Right lobe of liver (tissue), 6 donors: ENCODE results near the gene KCNMA1. TPM values are rescaled to one million over a fixed set of nuclear protein-coding genes. Genes with fewer than 3 reads are reported as not detected.

Source experiments
- ATAC-seq, 4 donors: fragments of 200-7000 bp; cut with Tn5 transposase; one replicate each; pipeline ENCODE4 v1.9.1; 2020; ENCODE audit warnings: mild to moderate bottlenecking in 4 of 4, moderate library complexity in 4 of 4
- DNase-seq, 3 donors: peaks; one replicate each; pipeline ENCODE4 v3.0.0-alpha.2; 2020
- H3K27ac ChIP-seq, 3 donors: fragments of 200-600 bp; one replicate each; pipeline ENCODE4 v1.8.0; 2022
- H3K27me3 ChIP-seq, 2 donors: fragments of 200-600 bp; one replicate each; pipeline ENCODE4 v1.8.0; 2022
- H3K36me3 ChIP-seq, 4 donors: fragments of 200-600 bp; sonication (generic) in 1 of 4; one replicate each; pipeline versions ENCODE4 v1.5.1 to v1.8.0; 2017 to 2022; ENCODE audit warnings: control low read depth in 1 of 4
- H3K4me1 ChIP-seq, 4 donors: fragments of 200-600 bp; sonication (generic) in 1 of 4; one replicate each; pipeline versions ENCODE4 v1.5.1 to v1.8.0; 2017 to 2022; ENCODE audit warnings: control low read depth in 1 of 4
- H3K4me3 ChIP-seq, 3 donors: fragments of 200-600 bp; one replicate each; pipeline ENCODE4 v1.8.0; 2022
- H3K9me3 ChIP-seq, 4 donors: fragments of 200-600 bp; sonication (generic) in 1 of 4; one replicate each; pipeline versions ENCODE4 v1.5.1 to v1.8.0; 2017 to 2022; ENCODE audit warnings: control low read depth in 1 of 4
- CTCF ChIP-seq, 4 donors: fragments of 200-600 bp in 3 of 4; fragments of 450-650 bp in 1 of 4; IDR thresholded peaks; one replicate each; pipeline versions ENCODE4 v1.5.1 to v1.8.0; 2016 to 2022; ENCODE audit warnings: antibody characterized with exemption in 4 of 4, mild to moderate bottlenecking in 2 of 4
- POLR2A ChIP-seq: fragments of 450-650 bp; IDR thresholded peaks from one replicate; pipeline ENCODE4 v1.6.1; 2017; ENCODE audit warnings: antibody characterized with exemption, mild to moderate bottlenecking
- WGBS: methylation state at CpG from one replicate; pipeline ENCODE4 v1.1.6; 2018; ENCODE audit warnings: low coverage, low lambda C conversion rate; ENCODE audit not compliant: insufficient coverage; ENCODE audit errors: missing lambda C conversion rate; 5-methylcytosine and 5-hydroxymethylcytosine counted together
- intact Hi-C, 2 donors: fragments of 100-400 bp; cut with DNase I; formaldehyde crosslinking; loops; one replicate each; pipeline versions ENCODE4 v1.11.2 to v1.14.1; 2022
- total RNA-seq, 6 experiments: library from RNA; depleted of rRNA in 2 of 6; stranded (reverse); fragments of >200 nt in 2 of 6; fragmentation: NEBNext Ultra II Directional in 3 of 6; extraction: Animal tissue kit (Norgen Biotek cat#: 25700) in 3 of 6; gene quantifications; one replicate each; pipeline versions ENCODE4 v1.1.0 to v1.2.4, GENCODE V29; 2016 to 2023
- donor health status: DM: no; HTN: yes; CAD: no.
- donor health status: DM: no; HTN: no; CAD: no.
- donor health status: DM: no; HTN: no; CAD: no.
- donor health status: DM: no; HTN: yes; CAD: no.
- donor health status: DM: no; HTN: yes; CAD: no.

KCNMA1 gene
- total RNA-seq, 6 experiments from 2014 or later: 5.7 to 48.0 (median 15.1) TPM

GRCh38 chr10:77532068-77532467, 105.5 kb downstream of the KCNMA1 start:
- TF ChIP-seq POLR2A (no peak), CTCF (IDR thresholded peaks at IDR 0.05) (no peak)
- Histone ChIP-seq H3K27ac (no peak overlapping the region), H3K4me3 (no peak overlapping the region), H3K4me1 (peaks cover 0 to 28% (median 12%) of the 10 kb centered on the region in 4 donors), H3K9me3 (no peaks in the 10 kb centered on the region), H3K36me3 (no peaks in the 10 kb centered on the region), H3K27me3 (no peaks in the 10 kb centered on the region)
- WGBS: 75% methylated on average over 5 of the region's 12 CpGs
- intact Hi-C loops: no loop called here
- DNase-seq (no peak), ATAC-seq (no peak)

- H3K27me3 ChIP-seq: no peaks in the 10 kb centered on the region
- H3K9me3 ChIP-seq: no peaks in the 10 kb centered on the region
- DNase-seq (peak in 2 of 3 donors; percentile 54 to 58), ATAC-seq (peak; percentile 21 to 59 (median 46))
- peaks cover 0 to 28% (median 12%) of the 10 kb centered on the region in 4 donors for H3K4me1 ChIP-seq
- 14% methylated on average over 6 of the region's 10 CpGs for WGBS
- TF ChIP-seq CTCF (IDR thresholded peaks at IDR 0.05) (no peak), POLR2A (no peak)
- peak overlapping the region in 1 of 3 donors; percentile 14 for H3K27ac ChIP-seq
- intact Hi-C loops: no loop called here
- H3K4me3 ChIP-seq: no peak overlapping the region
- H3K36me3 ChIP-seq: no peaks in the 10 kb centered on the region
Measured at GRCh38 chr10:77531441-77532001, 106.1 kb downstream of the KCNMA1 start.

GRCh38 chr10:77530011-77530410, 107.6 kb downstream of the KCNMA1 start:
- no peak overlapping the region for H3K4me3 ChIP-seq
- intact Hi-C loops: no loop called here
- H3K27ac ChIP-seq: no peak overlapping the region
- H3K27me3 ChIP-seq: no peaks in the 10 kb centered on the region
- TF ChIP-seq CTCF (IDR thresholded peaks at IDR 0.05): no peak
- TF ChIP-seq POLR2A: no peak
- no peak for DNase-seq
- H3K36me3 ChIP-seq: no peaks in the 10 kb centered on the region
- no peak for ATAC-seq
- no peaks in the 10 kb centered on the region for H3K9me3 ChIP-seq
- 77% methylated on average over 3 of the region's 3 CpGs for WGBS
- H3K4me1 ChIP-seq: peaks cover 0 to 28% (median 12%) of the 10 kb centered on the region in 4 donors

GRCh38 chr10:77529050-77529576, 108.5 kb downstream of the KCNMA1 start:
- intact Hi-C loops: no loop called here
- H3K27ac ChIP-seq: no peak overlapping the region
- 75% methylated on average over 3 of the region's 3 CpGs for WGBS
- TF ChIP-seq CTCF (IDR thresholded peaks at IDR 0.05): no peak
- no peak for TF ChIP-seq POLR2A
- no peak overlapping the region for H3K4me3 ChIP-seq
- H3K36me3 ChIP-seq: no peaks in the 10 kb centered on the region
- ATAC-seq: no peak
- no peaks in the 10 kb centered on the region for H3K27me3 ChIP-seq
- DNase-seq: no peak
- no peaks in the 10 kb centered on the region for H3K9me3 ChIP-seq
- H3K4me1 ChIP-seq: peaks cover 0 to 24% (median 11%) of the 10 kb centered on the region in 4 donors
